Caki2 (cell line): ENCODE results near the gene MYADM. TPM values are rescaled to one million over a fixed set of nuclear protein-coding genes. Genes with fewer than 3 reads are reported as not detected.
"Not testable (repeated sequence)": the region's sequence is repeated elsewhere in the genome, so short reads cannot be mapped to it uniquely, and the experiment has no call there.

ENCODE experiments used
- DNase-seq: peaks from one replicate; pipeline ENCODE4 v3.0.0-alpha.2; 2015; ENCODE audit warnings: low read depth
- in situ Hi-C: cut with HindIII; loops from 2 replicates; pipeline ENCODE4 v1.10.0; 2016; ENCODE audit warnings: low sequenced_read_pairs, low pct_unique_long_range_greater_than_20kb, mixed read lengths
- total RNA-seq: library from RNA; depleted of rRNA; stranded (reverse); fragments of >200 nt; shearing (Covaris generic); gene quantifications from 2 replicates; pipeline ENCODE4 v1.2.3, GENCODE V29; 2014; ENCODE audit warnings: low replicate concordance; rRNA removed

The MYADM gene, protein sequence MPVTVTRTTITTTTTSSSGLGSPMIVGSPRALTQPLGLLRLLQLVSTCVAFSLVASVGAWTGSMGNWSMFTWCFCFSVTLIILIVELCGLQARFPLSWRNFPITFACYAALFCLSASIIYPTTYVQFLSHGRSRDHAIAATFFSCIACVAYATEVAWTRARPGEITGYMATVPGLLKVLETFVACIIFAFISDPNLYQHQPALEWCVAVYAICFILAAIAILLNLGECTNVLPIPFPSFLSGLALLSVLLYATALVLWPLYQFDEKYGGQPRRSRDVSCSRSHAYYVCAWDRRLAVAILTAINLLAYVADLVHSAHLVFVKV
- 17.3 and 19.2 TPM in 2 replicates for total RNA-seq

DNA sequence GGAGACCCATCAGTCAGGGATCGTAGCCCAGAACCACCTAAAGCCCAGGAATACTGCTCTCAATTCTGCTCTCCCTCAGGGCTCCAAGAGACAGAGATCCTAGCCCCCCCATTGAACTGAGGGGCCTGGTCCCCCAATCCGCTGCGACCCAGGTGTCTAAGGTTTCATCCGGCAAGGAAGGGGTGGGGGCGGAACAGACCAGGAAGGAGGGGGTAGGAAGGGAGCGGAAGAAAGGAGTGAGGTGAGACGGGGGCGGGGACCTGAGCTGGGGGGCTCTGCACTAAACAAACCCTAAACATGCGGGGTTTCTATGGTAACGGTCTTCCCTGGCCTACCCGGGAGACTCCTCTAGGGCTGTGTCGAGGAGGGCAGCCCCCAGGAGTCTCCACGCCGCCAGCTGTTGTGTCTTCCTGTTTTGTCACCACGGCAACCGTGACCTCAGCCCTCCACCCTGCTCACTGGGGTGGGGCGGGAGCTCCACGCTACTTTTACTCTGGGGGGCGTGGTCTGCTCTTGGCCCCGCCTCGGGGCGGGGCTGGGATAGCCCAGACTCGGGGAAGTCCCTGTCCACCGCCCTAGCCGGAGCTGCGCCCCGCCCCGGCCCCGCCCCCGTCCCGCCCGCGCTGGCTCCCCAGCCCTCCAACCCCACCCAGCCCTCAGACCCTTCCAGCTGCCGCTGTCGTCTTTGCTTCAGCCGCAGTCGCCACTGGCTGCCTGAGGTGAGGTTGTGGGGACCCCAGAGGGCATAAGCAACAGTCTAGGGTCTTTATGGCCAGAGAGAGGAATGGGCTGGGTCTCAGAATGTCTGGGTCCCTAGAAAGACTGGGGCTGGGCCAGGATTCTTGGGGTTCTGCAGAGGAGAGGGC lies at the start of gene MYADM:
Gene MYADM (plus strand): TSS at position 659 of the 866 bp plus-strand sequence. CDS start 5,647 bp downstream, outside the sequence.
- in situ Hi-C loops: no loop called here
- peak; percentile 100 for DNase-seq

DNA sequence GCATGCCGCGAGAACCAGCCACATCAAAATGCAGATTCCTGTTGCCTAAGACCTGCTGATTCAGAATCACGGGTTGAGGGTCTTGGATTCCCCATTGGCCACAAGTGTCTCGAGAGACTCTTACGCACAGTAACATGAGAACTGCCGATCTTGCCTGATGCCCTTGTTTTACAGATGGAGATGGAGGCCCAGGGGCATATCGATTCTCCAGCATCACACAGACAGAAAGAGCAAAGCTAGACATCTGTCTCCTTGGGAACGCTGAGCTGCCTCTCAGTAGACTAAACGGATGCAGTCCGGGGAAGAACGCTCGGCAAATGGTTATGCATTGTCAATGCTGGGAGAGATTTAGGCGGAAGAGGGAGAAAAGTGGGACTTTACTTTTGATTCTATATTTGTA lies 48.9 kb upstream of the MYADM start:
- DNase-seq: no peak
- in situ Hi-C loops: no loop called here

- in situ Hi-C loops: no loop called here
- no peak for DNase-seq
These were observed 47.8 kb upstream of the MYADM start for GRCh38 chr19:53819861-53820260.

DNA sequence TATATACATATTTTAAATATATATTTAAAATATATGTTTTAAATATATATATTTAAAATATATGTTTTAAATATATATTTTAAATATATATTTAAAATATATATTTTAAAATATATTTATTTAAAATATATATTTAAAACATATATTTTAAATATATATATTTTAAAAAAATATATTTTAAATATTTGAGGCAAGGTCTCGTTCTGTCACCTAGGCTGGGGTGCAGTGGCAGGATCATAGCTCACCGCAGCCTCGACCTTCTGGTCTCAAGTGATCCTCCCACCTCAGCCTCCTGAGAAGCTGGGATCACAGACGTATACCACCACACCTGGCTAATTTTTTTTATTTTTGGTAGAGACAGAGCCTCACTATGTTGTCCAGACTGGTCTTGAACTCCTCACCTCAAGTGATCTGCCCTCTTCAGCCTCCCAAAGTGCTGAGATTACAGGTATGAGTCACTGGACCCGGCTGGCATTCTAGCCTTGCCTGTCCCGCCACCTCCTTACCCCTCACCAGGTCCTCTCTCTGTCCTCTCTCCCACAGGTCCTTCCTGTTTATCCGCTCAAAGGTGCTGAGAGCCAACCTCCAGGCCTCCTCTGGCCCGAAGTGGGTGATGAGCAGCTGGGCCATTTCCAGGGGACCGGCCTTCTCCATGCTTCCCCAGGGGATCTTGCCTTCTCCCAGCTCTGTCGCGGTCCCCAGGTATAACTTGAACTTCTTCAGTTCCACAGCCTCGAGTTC lies 44.1 kb upstream of the MYADM start:
- in situ Hi-C loops: no loop called here

GRCh38 chr19:53824134-53824611 lies 43.5 kb upstream of the MYADM start, which contains the start of gene NLRP12:
NLRP12 (minus strand) TSS chr19:53824314; CDS start chr19:53824174, 140 bp downstream.
- DNase-seq: no peak
- in situ Hi-C loops: no loop called here

More for the DNA sequence above, 44.1 kb upstream of the MYADM start:
- DNase-seq: no peak

DNA sequence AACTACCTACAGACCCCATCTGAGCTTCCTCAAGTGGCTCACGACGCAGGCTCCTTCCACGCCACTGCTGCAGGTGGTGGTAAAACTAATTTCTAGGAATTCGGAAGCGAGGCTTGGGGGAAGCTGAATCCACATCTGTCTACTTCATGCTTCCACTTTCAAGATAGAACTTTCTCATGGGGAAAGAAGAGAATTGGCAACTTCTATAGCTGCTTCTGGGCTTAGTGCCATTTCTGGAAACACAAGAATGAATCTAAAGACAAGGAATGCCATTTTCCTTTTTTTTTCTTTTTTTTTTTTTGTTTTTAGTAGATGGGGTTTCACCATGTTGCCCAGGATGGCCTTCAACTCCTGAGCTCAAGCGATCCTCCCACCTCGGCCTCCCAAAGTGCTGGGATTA lies 40.8 kb upstream of the MYADM start:
- in situ Hi-C loops: no loop called here

GRCh38 chr19:53828531-53828930 lies 39.2 kb upstream of the MYADM start:
- in situ Hi-C loops: no loop called here

More for the DNA sequence above, 40.8 kb upstream of the MYADM start:
- no peak for DNase-seq

DNA sequence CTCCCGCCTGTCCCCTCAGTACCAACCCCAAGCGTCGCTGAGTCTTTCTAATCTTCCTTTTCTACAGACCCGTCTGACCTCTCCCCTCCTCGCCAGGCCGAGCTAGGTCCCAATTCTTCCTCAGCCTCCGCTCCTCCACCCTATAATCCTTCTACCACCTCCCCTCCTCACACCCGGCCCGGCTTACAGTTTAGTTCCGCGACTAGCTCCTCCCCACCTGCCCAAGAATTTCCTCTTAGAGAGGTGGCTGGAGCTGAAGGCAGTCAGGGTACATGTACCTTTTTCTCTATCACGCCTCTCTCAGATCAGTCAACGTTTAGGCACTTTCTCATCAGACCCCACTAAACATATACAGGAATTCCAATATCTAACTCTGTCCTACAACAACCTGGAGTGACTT lies 34.8 kb upstream of the MYADM start:
- in situ Hi-C loops, DNase-seq: not testable (repeated sequence)

More at GRCh38 chr19:53828531-53828930, 39.2 kb upstream of the MYADM start:
- no peak for DNase-seq

DNA sequence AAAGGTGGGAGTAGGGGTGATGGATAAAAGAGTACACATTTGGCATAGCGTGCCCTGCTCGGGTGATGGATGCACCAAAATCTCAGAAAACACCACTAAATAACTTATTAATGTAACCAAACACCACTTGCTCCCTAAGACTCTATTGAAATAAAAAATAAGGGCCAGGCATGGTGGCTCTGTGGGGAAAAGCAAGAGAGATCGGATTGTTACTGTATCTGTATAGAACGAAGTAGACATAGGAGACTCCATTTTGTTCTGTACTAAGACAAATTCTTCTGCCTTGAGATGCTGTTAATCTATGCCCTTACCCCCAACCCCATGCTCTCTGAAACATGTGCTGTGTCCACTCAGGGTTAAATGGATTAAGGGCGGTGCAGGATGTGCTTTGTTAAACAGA lies 29.2 kb upstream of the MYADM start:
- DNase-seq, in situ Hi-C loops: not testable (repeated sequence)

DNA sequence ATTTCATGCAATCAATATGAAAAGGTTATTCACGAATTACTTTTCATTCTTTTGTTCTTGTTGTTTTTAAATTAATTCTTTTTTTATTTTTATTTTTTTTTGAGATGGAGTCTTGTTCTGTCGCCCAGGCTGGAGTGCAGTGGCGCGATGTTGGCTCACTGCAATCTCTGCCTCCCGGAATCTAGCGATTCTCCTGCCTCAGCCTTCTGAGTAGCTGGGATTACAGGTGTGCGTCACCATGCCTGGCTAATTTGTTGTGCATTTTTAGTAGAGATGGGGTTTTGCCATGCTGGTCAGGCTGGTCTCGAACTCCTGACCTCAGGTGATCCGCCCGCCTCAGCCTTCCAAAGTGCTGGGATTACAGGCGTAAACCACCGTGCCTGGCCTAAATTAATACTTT lies 27.4 kb upstream of the MYADM start:
- DNase-seq, in situ Hi-C loops: not testable (repeated sequence)

- in situ Hi-C loops: not testable (repeated sequence)
- DNase-seq: peak; percentile 67
These were observed 26.8 kb upstream of the MYADM start for GRCh38 chr19:53840914-53841313.

DNA sequence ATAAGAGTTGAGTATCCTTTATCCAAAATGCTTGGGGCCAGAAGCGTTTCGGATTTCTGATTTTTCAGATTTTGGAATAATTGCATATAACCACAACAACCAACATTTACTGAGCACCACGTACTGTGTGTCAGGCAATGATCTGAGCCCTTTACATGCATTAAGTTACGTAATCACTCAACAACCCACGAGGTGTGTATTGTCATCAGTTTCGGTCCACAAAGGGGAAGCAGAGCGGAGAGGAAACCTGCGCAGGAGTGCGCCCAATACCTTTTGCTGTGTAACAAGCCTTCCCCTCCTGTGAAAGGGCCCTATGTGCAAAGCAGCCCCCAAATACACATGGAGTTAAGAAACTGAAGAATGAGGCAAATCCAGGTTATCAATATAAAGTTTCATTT lies 22.8 kb upstream of the MYADM start:
- in situ Hi-C loops: no loop called here

DNA sequence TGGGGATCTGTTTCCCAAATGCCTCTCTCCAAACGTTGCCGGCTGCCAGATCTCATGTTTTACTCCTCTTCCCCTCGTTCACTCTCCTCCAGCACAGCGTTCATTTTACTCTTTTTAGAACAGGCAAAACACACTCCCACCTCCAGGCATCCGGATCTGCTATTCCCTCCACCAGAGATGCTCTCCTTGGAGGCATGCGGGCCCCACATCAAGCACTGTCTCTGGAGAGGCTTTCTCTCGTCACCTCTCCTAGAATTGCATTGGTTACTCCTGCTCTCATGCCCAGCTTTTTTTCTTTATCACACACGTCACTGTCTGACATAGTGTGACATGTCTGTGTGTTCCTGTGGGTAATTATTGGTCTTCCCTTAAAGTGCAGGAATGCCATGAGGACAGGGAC lies 20.1 kb upstream of the MYADM start:
- in situ Hi-C loops: no loop called here
- DNase-seq: no peak

More for the DNA sequence above, 22.8 kb upstream of the MYADM start:
- DNase-seq: no peak

DNA sequence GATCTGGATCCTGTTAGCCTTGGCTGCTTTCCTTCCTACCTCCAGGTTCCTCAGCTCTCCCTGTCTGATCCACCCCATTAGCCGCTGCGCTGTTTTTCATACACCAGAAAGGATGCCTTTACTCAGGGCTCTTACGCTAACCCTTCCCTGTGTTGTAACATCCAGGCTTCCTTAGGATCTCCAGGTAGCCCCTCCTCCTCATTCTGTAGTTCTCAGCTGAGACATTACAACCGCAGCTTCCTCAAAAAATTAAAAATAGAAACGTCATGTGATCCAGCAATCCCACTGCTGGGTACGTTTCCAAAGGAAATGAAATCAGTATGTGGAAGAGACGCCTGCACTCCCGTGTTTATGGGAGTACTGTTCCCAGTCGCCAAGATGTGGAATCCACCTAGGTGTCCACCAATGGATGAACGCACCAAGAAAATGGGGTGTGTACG lies 18.4 kb upstream of the MYADM start:
- DNase-seq: no peak
- in situ Hi-C loops: no loop called here

DNA sequence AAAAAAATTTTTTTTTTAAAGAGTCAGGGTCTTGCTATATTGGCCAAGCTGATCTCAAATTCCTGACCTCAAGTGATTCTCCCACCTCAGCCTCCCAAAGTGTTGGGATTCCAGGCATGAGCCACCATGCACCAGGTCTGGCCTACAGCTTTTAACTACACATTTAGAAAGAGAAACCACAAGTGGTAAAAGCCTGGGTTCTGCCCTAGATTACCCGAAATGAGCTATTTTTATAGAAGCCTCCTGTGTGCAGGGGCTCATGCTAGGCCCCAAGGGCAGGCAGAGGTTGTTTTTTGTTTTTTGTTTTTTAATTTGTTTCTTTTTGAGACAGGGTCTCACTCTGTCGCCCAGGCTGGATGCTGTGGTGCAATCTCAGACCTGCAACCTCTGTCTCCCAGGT lies 14.0 kb upstream of the MYADM start:
- in situ Hi-C loops: no loop called here
- no peak for DNase-seq

DNA sequence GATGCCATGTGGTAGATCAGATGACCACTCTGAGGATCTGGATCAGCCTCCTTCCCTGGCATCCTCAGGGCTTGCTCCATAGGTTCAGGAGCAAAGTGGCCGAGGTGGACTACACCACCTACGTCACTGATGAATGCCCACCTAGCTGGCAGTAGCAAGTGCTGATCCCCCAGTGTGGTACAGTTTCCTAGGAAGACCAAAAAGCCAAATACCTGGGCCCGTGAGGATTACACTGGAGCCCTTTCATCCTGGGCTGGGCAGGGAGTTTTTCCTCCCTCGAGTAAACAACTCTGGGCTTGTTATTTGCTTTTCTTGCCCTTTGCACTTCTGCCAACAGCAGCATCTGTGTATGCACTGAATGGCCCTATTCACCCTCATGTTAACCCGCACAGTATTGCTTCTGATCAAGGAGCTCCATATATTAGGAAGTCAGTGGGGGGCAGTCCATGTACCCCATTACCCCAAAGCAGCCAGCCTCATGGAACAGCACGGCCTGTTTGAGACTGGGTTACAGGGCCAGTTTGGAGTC lies 3.3 kb upstream of the MYADM start:
- DNase-seq: no peak
- in situ Hi-C loops: no loop called here

DNA sequence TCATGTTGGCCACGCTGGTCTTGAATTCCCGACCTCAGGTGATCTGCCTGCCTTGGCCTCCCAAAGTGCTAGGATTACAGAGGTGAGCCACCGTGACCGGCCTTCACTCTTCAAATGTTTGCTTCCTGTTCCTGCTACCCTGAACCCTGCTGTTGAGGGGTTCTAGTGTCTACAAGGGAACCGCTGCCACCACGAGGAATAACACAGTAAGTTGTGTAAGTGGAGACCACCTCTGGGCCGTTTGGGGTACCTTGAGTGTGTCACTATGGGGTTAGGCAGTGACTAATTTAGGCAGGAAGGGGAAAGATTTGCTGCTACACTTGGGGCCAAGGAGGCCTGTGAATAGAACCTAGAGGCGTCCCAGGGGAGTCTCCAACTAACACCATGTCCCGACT lies 2.2 kb upstream of the MYADM start:
- in situ Hi-C loops: no loop called here
- peak; percentile 82 for DNase-seq
